ENCODE data around the gene EFTUD2.

GRCh38 chr17:44864831-44865230 is 34.4 kb downstream of the EFTUD2 start:
- TF ChIP-seq CTCF (IDR thresholded peaks at IDR 0.05), result no peak
- TF ChIP-seq POLR2A (IDR thresholded peaks at IDR 0.05), result no peak
